GM18505 (cell line): Measurements from ENCODE around the gene DENND6A.
A peak's percentile ranks its signal among the peaks of the same experiment; 100 is the strongest.

Experiments used
- ATAC-seq: cut with Tn5 transposase; IDR thresholded peaks from one replicate; pipeline ENCODE4 v1.9.1; 2021; ENCODE audit not compliant: unreplicated experiment
- POLR2A ChIP-seq: IDR thresholded peaks from 4 replicates; pipeline ENCODE4 v1.6.1; 2011; ENCODE audit warnings: borderline replicate concordance; ENCODE audit not compliant: insufficient read depth, insufficient read length; ENCODE audit errors: extremely low read depth

Gene DENND6A

GRCh38 chr3:57692396-57693147 is at the start of gene DENND6A:
Gene DENND6A, minus strand, starts transcription at chr3:57693077. Its CDS starts 59 bp downstream, at chr3:57693018.
- ATAC-seq, result peak; percentile 85
- peak; percentile 96 for TF ChIP-seq POLR2A

GRCh38 chr3:57740027-57740426 is 47.1 kb upstream of the DENND6A start:
- TF ChIP-seq POLR2A, result no peak
- no peak for ATAC-seq

GRCh38 chr3:57738391-57738790 is 45.5 kb upstream of the DENND6A start:
- no peak for ATAC-seq
- no peak for TF ChIP-seq POLR2A

- no peak for TF ChIP-seq POLR2A
- no peak for ATAC-seq
Measured at GRCh38 chr3:57737840-57738239, 45.0 kb upstream of the DENND6A start.

GRCh38 chr3:57735405-57735804 is 42.5 kb upstream of the DENND6A start:
- ATAC-seq, result no peak
- TF ChIP-seq POLR2A, result no peak

- ATAC-seq, result no peak
- no peak for TF ChIP-seq POLR2A
Measured at GRCh38 chr3:57733790-57734189, 40.9 kb upstream of the DENND6A start.

- no peak for ATAC-seq
- TF ChIP-seq POLR2A, result no peak
Measured at GRCh38 chr3:57731311-57731710, 38.4 kb upstream of the DENND6A start.

- no peak for TF ChIP-seq POLR2A
- no peak for ATAC-seq
Measured at GRCh38 chr3:57730682-57731081, 37.8 kb upstream of the DENND6A start.

- ATAC-seq, result no peak
- no peak for TF ChIP-seq POLR2A
Measured at GRCh38 chr3:57729334-57730045, 36.6 kb upstream of the DENND6A start.

- no peak for TF ChIP-seq POLR2A
- ATAC-seq, result no peak
Measured at GRCh38 chr3:57727106-57727505, 34.2 kb upstream of the DENND6A start.

GRCh38 chr3:57726397-57726796 is 33.5 kb upstream of the DENND6A start:
- ATAC-seq, result no peak
- TF ChIP-seq POLR2A, result no peak

- ATAC-seq, result no peak
- TF ChIP-seq POLR2A, result no peak
Measured at GRCh38 chr3:57718118-57718517, 25.2 kb upstream of the DENND6A start.

- ATAC-seq, result no peak
- TF ChIP-seq POLR2A, result no peak
Measured at GRCh38 chr3:57717205-57717868, 24.5 kb upstream of the DENND6A start.
